ENCODE measurements around the gene SKOR1. TPM values are rescaled to one million over a fixed set of nuclear protein-coding genes. Genes with fewer than 3 reads are reported as not detected.

Gene SKOR1
- total RNA-seq, 1 donor from 2014 or later = 0.48 TPM

Other genes starting within 250 kb of the SKOR1 start
- gene RNU6-1, start 14.5 kb downstream of the SKOR1 start, total RNA-seq = not detected in 2 replicates
- 38.0 and 40.6 TPM in 2 replicates for gene PIAS1, start 228.8 kb downstream of the SKOR1 start, total RNA-seq

All from osteocyte (in vitro differentiated cells).